KOPT-K1 (cell line): ENCODE measurements around the gene EBLN1.

Source experiments
- H3K27ac ChIP-seq: fragments of 200-600 bp; sonication (generic); 2 replicates; pipeline ENCODE4 v1.5.1; 2016; ENCODE audit warnings: antibody characterized with exemption, mild to moderate bottlenecking, low read depth, low read length; ENCODE audit not compliant: poor library complexity, severe bottlenecking
- H3K36me3 ChIP-seq: fragments of 200-600 bp; sonication (generic); 2 replicates; pipeline ENCODE4 v1.5.1; 2017; ENCODE audit warnings: antibody characterized with exemption, mild to moderate bottlenecking, low read length, moderate library complexity; ENCODE audit not compliant: insufficient read depth
- H3K9me3 ChIP-seq: fragments of 200-600 bp; sonication (generic); 2 replicates; pipeline ENCODE4 v1.5.1; 2017; ENCODE audit warnings: antibody characterized with exemption, low read length, mild to moderate bottlenecking; ENCODE audit not compliant: insufficient read depth, poor library complexity, severe bottlenecking

EBLN1 gene

DNA sequence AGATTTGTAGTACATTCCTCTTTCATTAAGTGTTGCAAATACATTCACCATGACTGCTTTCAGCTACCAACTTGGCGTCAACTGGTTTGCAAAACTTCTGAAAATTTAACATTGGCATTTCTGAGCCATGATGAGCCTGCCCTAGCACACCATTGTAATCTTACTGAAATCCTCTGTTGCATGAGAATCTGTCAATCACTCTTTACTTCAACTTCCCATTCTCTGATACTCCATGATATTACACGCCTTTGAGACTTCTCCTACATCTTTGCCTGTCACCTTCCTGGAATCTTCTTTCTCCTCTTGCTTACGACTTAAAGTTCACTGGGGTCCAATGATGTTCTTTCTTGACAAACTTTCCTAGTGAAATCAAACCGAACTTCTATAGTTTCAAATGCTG is 32.2 kb downstream of the EBLN1 start:
- H3K36me3 ChIP-seq = no peaks in the 10 kb centered on the region
- H3K27ac ChIP-seq = no peak overlapping the region
- H3K9me3 ChIP-seq = peaks cover 5% of the 10 kb centered on the region

DNA sequence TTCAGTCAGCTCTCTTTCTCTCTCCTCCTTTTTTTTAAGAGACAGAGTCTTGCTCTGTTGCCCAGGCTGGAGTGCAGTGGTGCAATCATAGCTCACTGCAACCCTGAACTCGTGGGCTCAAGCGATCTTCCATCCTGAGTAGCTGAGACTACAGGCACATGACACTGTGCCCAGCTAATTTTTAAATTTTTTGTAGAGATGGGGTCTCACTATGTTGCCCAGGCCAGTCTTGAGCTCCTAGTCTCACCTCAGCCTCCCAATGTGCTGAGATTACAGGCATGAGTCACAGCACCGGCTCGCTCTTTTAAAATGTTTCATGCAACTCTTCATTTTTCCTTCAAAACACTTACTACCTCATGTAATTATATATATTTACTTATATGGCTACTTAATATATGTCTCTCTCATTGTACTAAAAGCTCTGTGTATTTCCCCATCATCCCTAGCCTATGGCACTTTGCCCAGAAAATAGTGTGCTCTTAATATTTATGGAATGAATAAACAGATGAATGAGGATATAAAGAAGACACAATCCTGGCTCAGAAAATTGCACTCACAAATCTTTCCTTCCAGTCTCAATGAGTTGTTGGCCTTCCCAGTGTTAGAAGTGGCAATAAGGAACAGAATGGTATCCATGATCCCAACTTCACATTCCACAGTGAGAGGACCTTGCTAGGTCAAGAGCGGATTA is 33.9 kb downstream of the EBLN1 start:
- Histone ChIP-seq H3K27ac (no peak overlapping the region), H3K9me3 (peaks cover 15% of the 10 kb centered on the region), H3K36me3 (no peaks in the 10 kb centered on the region)

DNA sequence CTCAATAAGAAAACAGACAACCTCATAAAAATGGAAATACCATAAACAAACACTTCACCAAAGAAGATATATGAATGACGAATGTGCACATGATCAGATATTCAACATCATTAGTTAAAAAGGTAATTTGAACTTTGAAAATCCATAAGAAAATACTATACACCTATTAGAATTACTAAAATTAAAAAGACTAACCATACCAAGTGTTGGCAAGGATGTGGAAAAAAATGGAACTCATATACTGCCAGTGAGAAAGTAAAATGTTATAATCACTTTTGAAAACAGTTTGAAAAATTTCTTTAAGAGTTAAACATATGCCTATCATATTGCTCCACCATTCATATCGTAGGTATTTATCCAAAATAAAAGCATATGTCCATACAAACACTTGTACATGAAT is 37.1 kb downstream of the EBLN1 start:
- no peak overlapping the region for H3K27ac ChIP-seq
- peaks cover 15% of the 10 kb centered on the region for H3K9me3 ChIP-seq
- H3K36me3 ChIP-seq = no peaks in the 10 kb centered on the region

DNA sequence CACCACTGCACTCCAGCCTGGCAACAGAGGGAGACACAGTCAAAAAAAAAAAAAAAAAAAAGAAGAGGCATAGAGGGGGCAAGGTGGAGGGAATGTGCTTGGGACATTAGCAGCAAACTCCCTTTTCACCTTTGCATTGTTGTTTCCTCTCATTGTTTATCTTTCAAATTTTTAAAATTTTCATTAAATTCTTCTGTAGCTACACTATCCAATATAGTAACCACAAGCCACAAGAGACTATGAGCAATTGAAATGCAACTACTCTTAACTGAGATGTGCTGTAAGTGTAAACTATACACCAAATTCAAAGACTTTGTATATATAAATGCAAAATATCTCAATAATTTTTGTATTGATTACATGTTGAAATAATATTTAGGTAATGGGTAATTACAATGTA is 43.4 kb downstream of the EBLN1 start:
- H3K36me3 ChIP-seq = no peaks in the 10 kb centered on the region
- peaks cover 12% of the 10 kb centered on the region for H3K9me3 ChIP-seq
- no peak overlapping the region for H3K27ac ChIP-seq

DNA sequence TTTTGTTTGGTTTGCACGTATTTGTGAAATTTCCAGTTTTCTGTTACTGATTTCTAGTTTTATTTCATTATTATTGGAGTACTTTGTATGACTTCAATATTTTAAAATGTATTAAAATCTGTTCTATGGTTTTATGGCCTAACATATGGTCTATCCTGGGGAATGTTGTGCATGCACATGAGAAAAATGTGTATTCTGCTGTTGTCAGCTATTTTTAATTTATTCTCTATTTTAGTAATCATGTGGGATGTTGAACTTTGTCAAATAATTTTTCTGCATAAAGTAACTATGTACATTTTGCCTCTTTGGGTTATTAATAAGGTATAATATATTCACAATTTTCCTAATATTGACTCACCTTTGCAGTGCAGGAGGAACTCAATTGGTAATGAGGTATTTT is 46.7 kb downstream of the EBLN1 start:
- Histone ChIP-seq H3K27ac (no peak overlapping the region), H3K36me3 (no peaks in the 10 kb centered on the region), H3K9me3 (peaks cover 12% of the 10 kb centered on the region)

DNA sequence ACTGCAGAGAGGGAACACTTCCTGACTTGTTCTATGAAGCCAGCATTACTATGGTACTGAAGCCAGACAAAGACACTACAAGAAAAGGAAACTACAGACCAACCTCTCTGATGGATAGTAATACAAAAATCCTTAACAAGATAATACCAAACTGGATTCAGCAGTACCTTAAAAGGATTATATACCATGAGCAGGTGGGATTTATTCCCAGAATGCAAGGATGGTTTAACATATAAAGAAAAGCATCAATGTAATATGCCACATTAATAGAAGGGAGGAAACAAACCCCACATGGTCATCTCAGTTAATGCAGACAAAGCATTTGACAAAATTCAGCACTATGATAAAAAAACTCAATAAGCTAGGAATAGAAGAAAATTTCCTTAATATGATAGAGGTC is 47.2 kb downstream of the EBLN1 start:
- Histone ChIP-seq H3K9me3 (peaks cover 12% of the 10 kb centered on the region), H3K27ac (no peak overlapping the region), H3K36me3 (no peaks in the 10 kb centered on the region)

DNA sequence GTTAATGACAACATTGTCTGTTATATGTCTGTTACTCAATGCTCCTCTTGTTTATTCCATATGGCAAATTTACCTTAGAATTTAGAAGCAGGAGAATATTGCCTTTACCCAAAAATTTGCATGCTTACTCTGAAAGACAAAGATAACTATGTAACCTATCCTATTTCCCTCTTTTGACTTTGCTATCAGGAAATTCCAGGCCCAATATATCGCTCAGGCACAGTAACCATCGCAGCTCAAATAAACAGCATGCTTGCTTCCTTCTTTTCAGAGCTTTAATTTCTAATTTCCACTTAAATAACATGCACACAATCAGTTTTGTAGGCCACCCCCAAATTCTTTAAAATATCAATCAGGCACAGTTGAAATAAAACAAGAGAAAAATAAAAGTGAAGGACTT is 57.8 kb downstream of the EBLN1 start:
- H3K9me3 ChIP-seq = no peaks in the 10 kb centered on the region
- no peak overlapping the region for H3K27ac ChIP-seq
- no peaks in the 10 kb centered on the region for H3K36me3 ChIP-seq

DNA sequence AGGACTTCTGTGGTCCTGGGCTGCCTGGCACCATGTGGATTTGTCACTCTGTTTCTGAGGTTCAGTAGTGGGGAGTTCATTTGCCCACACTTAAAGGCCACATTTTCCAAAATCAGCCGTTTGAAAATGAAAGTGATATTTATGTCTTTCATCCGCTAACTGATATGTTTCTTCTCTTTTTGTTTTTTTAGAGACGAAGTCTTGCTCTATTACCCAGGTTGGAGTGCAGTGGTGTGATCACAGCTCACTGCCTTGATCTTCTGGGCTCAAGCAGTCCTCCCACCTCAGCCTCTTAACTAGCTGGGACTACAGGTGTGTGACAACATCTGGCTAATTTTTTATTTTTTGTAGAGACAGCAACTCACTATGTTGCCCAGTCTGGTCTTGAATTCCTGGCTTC is 58.6 kb downstream of the EBLN1 start:
- Histone ChIP-seq H3K36me3 (no peaks in the 10 kb centered on the region), H3K27ac (no peak overlapping the region), H3K9me3 (no peaks in the 10 kb centered on the region)
